ENCODE results near the gene CARD9.
"Not testable (repeated sequence)": the region's sequence is repeated elsewhere in the genome, so short reads cannot be mapped to it uniquely, and the experiment has no call there.

Gene CARD9

DNA sequence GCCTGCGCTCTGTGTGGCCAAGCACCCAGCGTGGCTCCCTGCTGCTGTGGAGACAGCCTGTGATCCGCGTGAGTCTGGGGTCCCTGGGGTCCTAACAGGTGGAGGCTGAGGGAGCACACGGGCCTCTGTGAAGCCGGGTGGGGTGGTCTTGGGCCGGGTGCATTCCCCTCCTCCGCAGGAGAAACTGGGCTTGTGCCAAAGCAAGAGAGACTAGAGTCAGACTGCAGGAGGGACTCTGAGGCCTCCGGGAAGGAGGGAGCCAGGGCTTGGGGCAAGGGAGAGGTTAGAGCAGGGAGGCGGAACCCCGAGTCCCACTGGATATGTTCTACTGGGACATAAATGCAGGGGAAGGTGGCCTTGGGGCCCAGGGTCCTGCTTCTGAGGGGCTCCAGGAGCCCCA is 20.4 kb downstream of the CARD9 start:
- Mint-ChIP-seq H3K27me3 (no peaks in the 10 kb centered on the region), H3K27ac (peak overlapping the region in 1 of 2 donors; percentile 55), H3K9me3 (no peaks in the 10 kb centered on the region), H3K4me1 (peaks cover 10% of the 10 kb centered on the region), H3K4me3 (no peak overlapping the region)
- ATAC-seq (no peak), DNase-seq (no peak)

DNA sequence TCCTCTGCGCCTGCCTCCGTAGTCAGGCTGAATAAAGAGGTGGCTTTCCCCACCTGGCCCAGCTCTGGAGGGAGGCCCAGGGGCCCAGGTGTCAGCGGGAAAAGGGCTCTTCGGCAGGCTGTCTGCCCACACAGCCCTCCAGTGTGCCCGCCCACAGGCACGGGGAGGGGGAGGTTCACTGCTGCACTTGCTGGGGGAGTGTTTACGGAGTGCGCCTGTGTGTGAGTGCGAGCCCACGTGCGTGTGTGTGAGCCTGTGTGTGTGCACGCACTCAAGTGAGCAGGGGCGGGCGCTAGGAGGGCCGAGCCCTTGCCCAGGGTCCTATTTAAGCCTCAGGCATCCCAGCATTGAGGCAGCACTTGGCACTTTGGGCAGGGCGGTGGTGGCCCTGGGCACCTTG is 20.8 kb downstream of the CARD9 start:
- DNase-seq (no peak), ATAC-seq (no peak)
- Mint-ChIP-seq H3K9me3 (no peaks in the 10 kb centered on the region), H3K4me1 (peaks cover 10% of the 10 kb centered on the region), H3K4me3 (no peak overlapping the region), H3K27ac (no peak overlapping the region), H3K27me3 (no peaks in the 10 kb centered on the region)

DNA sequence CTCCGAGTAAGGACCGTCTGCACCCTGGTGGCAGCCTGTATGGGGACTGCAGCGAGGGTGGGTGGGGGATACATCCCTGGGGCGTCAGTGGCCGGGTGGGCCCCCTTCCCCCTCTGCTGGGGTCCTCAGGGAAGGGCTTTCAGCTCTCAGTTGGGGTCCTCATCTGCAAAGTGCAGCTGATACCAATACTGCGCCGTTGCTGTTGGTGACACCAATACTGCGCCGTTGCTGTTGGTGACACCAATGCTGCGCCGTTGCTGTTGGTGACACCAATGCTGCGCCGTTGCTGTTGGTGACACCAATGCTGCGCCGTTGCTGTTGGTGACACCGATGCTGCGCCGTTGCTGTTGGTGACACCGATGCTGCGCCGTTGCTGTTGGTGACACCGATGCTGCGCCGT is 21.6 kb downstream of the CARD9 start:
- not testable (repeated sequence) for H3K4me3 Mint-ChIP-seq, H3K9me3 Mint-ChIP-seq, H3K27ac Mint-ChIP-seq, H3K27me3 Mint-ChIP-seq, ATAC-seq, DNase-seq
- H3K4me1 Mint-ChIP-seq, result peaks cover 10% of the 10 kb centered on the region

DNA sequence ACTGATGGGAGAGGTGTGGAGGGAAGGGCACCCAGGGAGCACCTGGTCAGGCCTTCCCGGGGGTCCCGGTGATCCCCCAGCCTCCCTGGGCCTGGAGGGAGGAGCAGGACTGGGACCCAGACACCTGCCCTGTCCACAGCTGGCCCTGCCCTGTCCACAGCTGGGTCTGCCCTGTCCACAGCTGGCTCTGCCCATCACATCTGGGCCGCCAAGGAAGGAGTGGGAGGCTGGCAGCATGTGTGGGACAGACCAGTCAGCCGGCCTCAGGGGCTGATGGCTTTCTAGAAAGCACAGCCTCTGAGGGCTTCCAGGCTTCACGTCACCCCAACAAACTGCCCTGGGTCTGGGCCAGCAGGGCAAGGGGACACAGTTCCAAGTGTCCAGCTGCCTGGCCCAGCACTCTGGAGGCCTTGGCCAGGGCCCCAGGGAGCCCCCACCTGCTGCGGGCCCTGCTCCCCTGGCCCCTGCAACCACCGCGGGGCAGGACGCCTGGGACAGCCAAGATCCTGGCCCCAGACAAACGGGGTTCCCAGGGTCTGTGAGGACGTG is 22.1 kb downstream of the CARD9 start:
- ATAC-seq, result no peak
- Mint-ChIP-seq H3K4me3 (no peak overlapping the region), H3K27me3 (no peaks in the 10 kb centered on the region), H3K9me3 (no peaks in the 10 kb centered on the region), H3K27ac (no peak overlapping the region), H3K4me1 (peaks cover 10% of the 10 kb centered on the region)
- DNase-seq, result no peak

DNA sequence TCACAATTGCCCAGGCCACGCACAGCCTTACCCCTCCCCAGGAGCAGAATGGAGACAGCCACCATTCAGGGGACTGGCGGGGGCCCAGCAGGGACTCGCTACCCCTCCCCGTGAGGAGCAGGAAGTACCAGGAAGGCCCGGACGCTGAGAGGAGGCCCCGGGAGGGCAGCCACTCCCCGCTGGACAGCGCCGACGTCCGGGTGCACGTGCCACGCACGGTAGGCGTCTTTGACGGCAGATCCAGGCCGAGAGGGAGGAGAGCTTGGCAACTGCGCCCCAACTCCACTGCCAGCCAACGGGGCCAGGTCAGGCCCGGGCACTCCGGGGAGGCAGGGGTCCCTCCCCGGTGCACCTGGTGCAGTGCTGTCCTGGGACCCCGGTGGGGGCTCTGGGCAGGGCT is 23.9 kb downstream of the CARD9 start:
- no peak for DNase-seq
- H3K4me3 Mint-ChIP-seq, result no peak overlapping the region
- H3K9me3 Mint-ChIP-seq, result no peaks in the 10 kb centered on the region
- H3K4me1 Mint-ChIP-seq, result peaks cover 7% of the 10 kb centered on the region
- no peaks in the 10 kb centered on the region for H3K27me3 Mint-ChIP-seq
- no peak for ATAC-seq
- H3K27ac Mint-ChIP-seq, result no peak overlapping the region

DNA sequence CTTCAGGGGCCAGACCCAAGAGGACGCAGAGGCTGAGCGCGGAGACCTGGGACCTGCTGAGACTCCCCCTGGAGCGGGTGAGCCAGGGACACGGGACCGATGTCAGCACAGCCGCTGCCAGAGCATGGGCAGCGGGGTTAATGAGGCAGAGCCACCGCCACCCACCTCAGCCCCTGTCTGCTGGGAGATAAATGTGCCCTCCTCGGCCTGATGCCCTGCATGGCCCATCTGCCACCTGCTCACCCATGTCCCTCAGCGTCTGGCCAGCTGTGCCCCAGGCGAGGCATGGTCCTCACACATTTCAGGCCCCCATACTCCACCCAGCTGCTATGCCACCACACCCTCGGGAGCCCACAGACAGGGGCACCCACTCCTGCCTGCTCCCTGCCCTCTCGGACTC is 24.8 kb downstream of the CARD9 start:
- Mint-ChIP-seq H3K9me3 (no peaks in the 10 kb centered on the region), H3K4me1 (peaks cover 6% of the 10 kb centered on the region), H3K27me3 (no peaks in the 10 kb centered on the region), H3K27ac (no peak overlapping the region), H3K4me3 (no peak overlapping the region)
- DNase-seq (no peak), ATAC-seq (no peak)

DNA sequence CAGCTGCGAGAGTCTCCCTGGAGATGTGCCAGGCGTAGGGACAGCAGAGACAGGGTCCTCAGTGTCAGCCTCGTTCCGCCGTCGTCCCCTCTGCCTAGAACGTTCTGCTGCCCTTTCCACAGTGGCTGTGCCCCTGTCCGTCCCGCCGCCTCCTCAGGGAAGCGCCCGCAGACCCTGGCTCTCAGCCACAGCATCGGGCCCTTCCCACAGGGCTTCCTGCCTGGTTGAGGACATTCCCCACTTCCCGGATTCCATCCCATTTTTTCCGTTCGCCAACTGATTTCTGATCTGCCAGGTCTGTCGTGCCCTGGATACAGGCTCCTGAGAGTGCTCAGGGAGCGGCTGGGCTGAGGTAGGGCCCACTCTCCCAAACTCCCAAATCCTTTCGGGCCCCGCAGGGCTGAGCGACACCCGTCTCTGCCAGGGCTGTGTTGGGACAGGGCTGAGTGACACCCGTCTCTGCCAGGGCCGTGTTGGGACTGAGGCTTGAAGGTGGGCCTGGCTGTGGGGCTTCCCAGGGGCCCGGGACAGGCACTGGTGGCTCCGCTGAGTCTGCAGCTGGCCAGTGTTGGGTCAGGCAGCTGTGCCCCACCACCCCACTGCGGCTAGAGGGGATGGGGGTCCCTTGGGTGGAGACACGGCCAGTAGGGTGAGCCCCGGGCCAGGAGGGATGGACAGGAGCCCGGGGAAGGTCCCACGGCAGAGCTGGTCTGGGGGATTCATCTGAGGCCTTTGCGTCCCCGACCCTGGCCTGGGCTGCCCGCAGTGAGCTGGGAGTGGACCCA is 25.8 kb downstream of the CARD9 start:
- Mint-ChIP-seq H3K27ac (no peak overlapping the region), H3K4me3 (no peak overlapping the region), H3K4me1 (peaks cover 6% of the 10 kb centered on the region), H3K9me3 (no peaks in the 10 kb centered on the region), H3K27me3 (no peaks in the 10 kb centered on the region)
- ATAC-seq (no peak), DNase-seq (no peak)

DNA sequence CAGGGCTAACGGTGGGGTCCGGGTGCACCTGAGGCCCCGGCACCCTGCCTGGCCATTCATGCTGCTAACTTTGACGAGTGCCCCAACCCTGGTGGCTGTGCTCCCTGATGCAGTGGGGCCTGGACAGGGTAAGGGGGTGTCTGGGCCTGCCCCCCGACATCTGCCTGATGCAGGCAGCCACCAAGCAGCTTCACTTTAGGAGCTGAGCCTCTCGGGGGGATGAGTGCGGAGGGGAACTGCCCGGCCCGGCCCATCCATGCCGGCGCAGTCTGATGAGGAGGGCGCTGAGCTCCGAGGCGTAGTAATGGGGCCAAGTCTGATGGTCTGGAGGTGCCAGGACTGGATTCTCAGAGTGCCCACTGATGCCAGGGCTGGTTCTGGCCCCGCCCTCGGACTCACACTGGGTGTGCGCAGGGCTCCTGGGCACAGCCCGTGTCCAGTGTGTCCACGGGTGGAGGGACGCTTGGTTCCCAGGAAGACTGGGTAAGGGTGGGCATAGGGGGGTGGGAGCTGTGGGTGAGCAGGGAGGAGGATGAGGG is 26.5 kb downstream of the CARD9 start:
- no peaks in the 10 kb centered on the region for H3K9me3 Mint-ChIP-seq
- no peak for DNase-seq

DNA sequence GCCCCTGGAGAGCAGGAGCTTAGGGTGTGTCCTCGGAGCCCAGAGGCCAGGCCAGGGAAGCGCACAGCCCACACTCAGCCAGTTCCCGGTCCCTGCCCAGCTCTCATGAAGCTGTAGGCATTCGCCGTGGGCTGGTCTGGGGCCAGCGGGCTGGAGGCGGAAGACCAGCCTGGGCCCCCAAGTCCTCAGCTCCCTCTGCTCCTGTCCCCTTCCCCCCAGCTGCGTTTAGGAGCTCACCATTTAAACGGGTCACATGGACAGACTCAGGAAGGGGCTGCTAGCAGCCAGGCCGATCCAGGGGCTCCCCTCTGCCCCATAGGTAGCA is 27.4 kb downstream of the CARD9 start:
- no peaks in the 10 kb centered on the region for H3K9me3 Mint-ChIP-seq

More for the DNA sequence above, 26.5 kb downstream of the CARD9 start:
- Mint-ChIP-seq H3K27ac (no peak overlapping the region), H3K4me3 (no peak overlapping the region), H3K4me1 (peaks cover 5% of the 10 kb centered on the region), H3K27me3 (no peaks in the 10 kb centered on the region)
- no peak for ATAC-seq

DNA sequence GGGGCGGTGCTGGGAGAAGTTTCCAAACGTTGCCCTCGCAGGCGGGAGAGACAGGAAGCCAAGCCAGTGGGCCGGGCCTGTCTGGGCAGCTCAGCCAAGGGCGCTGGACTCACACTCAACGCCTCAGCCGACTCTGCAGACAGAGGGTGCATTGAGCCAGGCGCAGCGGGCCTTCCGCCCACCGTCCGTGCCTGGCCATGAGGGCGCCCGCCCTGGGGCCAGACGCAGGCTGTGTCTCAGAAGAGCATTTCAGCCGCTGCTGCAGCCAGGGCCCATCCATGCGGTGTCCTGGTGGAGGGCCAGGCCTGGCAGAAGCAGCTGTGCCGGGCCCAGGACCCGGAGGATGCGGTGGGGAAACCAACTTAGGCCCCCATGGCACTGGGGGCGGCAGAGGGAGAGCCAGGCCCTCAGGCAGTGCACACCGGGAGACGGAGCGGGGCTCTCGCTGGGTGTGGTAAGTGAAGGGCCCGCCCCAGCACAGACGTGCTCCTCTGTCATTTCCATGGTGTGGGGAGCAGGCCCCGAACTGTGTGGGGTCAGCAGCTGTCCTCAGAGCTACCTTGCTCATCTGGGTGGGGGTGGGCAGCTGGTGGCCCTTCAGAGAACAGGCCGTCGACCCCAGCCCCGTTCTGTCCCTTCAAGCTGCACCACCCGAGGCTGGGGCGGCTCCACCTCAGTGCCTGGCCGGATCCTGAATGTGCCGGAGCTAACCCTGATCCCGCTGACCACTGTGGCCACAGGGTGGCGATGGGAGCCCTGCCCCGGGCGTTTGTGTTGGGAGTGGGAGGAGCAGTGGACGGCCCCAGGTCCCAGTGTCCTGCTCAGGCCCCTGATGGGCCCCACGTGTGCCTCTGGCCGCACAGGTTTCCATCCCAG is 27.9 kb downstream of the CARD9 start:
- H3K9me3 Mint-ChIP-seq, result no peaks in the 10 kb centered on the region
- no peak overlapping the region for H3K4me3 Mint-ChIP-seq
- H3K4me1 Mint-ChIP-seq, result peaks cover 5% of the 10 kb centered on the region
- H3K27ac Mint-ChIP-seq, result no peak overlapping the region
- DNase-seq (no peak), ATAC-seq (no peak)
- H3K27me3 Mint-ChIP-seq, result no peaks in the 10 kb centered on the region

More for the DNA sequence above, 27.4 kb downstream of the CARD9 start:
- Mint-ChIP-seq H3K27ac (no peak overlapping the region), H3K4me3 (no peak overlapping the region), H3K4me1 (peaks cover 5% of the 10 kb centered on the region), H3K27me3 (no peaks in the 10 kb centered on the region)
- ATAC-seq, result no peak
- DNase-seq, result no peak

DNA sequence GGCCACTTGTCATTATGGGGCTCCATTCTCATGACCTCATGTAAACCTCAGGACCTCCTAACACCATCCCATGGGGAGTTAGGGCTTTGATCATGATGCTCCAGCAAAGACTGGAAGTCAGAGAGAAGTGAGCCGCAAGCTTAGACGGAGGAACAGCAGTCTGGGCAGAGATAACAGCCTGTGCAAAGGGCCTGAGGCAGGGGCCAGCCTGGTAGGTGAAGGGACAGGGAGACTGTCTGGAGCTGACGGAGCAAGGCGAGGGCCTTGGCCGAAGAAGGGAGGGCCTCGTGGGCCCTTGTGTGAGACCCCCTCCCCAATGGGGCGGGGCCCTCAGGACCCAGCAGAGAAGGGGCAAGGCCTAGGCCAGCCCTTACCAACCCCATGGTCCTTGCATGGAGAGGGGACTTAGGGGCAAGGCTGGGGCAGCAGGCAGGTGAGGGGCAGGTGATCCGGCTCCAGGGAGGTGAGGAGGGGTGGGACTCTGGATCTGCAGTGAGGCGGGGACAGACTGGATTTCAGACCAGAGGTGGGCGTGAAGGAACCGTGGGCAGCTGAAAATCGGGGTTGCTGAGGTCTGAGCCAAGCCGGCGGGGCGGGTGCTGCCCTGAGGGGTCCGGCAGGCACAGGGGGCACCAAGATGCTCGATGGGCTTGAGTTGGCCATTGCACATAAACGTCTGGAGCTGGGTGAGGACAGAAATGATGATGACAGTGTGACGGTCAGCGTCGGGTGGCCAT is 28.8 kb downstream of the CARD9 start:
- Mint-ChIP-seq H3K4me1 (peaks cover 5% of the 10 kb centered on the region), H3K4me3 (no peak overlapping the region), H3K27me3 (no peaks in the 10 kb centered on the region), H3K9me3 (no peaks in the 10 kb centered on the region), H3K27ac (no peak overlapping the region)
- ATAC-seq (no peak), DNase-seq (no peak)

DNA sequence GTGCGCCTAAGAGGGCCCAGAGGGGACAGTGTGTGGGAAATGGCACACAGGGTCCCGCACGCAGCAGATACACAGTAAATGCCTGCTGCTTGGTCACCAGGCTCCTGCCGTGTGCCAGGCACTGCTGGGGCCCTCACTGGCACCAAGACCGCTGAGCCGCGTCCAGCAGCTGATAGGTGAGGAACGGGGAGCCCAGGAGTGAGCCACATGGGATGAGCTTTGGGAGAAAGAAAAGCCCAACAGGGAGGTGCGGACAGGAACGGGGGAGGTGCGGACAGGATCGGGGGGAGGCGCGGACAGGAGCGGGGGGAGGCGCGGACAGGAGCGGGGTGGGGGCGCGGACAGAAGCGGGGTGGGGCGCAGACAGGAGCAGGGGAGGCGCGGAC is 29.6 kb downstream of the CARD9 start:
- no peak for ATAC-seq
- H3K4me3 Mint-ChIP-seq, result no peak overlapping the region
- H3K9me3 Mint-ChIP-seq, result no peaks in the 10 kb centered on the region
- H3K27me3 Mint-ChIP-seq, result no peaks in the 10 kb centered on the region
- H3K4me1 Mint-ChIP-seq, result peaks cover 5% of the 10 kb centered on the region
- no peak overlapping the region for H3K27ac Mint-ChIP-seq
- DNase-seq, result no peak

DNA sequence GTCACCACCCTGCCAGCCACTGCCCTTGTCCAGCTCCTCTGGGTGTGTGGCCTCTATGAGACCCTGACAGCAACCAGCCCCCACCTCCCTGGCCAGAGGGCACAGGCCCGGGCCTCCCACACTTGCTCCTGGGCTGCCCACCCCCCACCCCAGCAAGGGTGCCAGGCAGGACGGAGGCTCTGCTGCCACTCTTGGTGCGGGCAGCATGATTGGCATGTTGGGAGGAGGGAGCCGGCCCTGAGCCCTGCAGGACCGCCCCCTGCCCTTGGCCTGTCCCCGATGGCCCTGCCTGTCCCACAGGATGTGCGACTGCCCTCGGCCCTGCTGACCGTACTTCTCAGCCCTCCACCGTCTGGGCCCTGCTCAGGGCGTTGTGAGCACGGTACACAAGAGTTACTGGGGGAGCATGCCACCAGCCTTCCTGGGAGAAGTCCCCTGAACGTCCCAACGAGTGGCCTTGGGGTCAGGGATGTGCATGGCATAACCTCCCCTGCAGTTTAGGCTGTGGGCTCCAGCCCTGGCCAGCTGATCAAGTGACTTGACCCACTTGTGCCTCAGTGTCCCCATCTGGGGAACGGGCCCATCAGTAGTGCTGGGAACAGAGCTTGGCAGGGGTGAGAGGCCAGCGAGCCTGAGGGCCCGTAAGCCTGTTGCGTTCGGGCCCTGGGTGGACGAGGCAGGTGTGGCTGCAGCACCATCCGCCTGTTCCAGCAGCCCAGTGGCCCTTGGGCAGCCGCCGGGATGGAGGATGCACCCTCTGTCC is 30.2 kb downstream of the CARD9 start:
- peaks cover 5% of the 10 kb centered on the region for H3K4me1 Mint-ChIP-seq
- ATAC-seq, result no peak
- DNase-seq, result no peak
- H3K27ac Mint-ChIP-seq, result no peak overlapping the region
- H3K27me3 Mint-ChIP-seq, result no peaks in the 10 kb centered on the region
- H3K4me3 Mint-ChIP-seq, result no peak overlapping the region
- H3K9me3 Mint-ChIP-seq, result no peaks in the 10 kb centered on the region

DNA sequence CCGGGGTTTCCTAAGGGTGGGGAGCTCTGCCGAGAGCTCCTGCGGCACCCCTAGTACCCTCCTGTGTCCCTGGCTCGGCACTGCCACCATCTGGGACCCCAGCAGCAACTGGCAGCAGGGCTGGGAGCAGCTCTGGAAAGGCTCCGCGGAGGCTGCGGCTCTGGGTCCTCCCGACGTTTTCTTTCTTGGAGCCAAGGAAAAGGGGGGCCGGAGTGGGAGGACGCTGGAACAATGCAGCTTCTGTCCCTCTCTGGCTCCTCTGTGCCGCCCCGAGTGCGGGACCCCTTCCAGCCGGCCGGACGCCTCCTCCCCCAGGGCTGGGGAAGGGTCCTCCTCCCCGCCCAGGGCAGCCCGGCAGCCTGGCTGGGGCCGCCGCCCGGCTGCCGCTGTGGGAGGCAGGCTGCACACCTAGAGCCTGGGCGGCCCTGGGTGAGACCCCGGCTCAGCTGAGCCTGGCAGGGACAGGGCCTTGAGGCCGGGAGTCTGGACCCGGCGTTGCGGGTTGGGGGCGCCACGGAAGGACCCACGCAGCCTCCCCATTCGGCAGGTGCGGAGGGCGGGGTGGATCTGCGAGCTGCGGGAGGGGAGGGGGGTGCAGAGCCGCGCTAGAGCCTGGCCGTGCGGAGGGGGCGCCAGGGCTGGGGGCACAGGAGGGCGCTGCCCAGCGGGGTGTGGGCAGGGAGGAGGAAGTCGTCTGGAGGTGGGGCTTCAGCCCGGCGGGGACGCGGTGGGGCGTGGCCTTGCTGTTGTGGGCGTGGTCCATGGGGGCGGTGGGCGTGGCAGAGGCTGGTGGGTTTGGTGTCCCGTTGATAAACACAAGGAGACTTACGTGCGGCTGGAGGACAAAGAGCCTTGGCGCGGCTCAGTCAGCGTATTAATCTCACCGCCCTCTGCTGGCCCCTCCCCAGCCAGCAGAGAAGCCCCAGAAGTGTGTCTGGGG is 31.0 kb downstream of the CARD9 start:
- Mint-ChIP-seq H3K27ac (no peak overlapping the region), H3K9me3 (no peaks in the 10 kb centered on the region), H3K27me3 (no peaks in the 10 kb centered on the region), H3K4me1 (peaks cover 5% of the 10 kb centered on the region), H3K4me3 (peak overlapping the region in 1 of 2 donors; percentile 41)
- ATAC-seq, result peak; percentile 51
- DNase-seq, result peak; percentile 63 to 74

All from stimulated activated naive CD8-positive, alpha-beta T cell treated with anti-CD3 and anti-CD28 coated beads, Interleukin-15, amount 100 ng/mL, for 72 hours (primary cell).